DOHH2 (cell line): ENCODE results near the gene AXIN1.

ENCODE experiments used
- EZH2phosphoT487 ChIP-seq: fragments of 200-600 bp; sonication (generic); IDR thresholded peaks from 2 replicates; pipeline ENCODE4 v1.6.1; 2017; ENCODE audit warnings: borderline replicate concordance, mild to moderate bottlenecking, antibody characterized with exemption, low read length, moderate library complexity, mixed read lengths
- TF ChIP-seq, protein P1 (sequence below): fragments of 200-600 bp; sonication (generic); IDR thresholded peaks from one replicate; pipeline ENCODE4 v1.5.1; 2014; ENCODE audit warnings: antibody characterized with exemption, mild to moderate bottlenecking, low read depth, low read length; ENCODE audit not compliant: poor library complexity, severe bottlenecking

DNA sequence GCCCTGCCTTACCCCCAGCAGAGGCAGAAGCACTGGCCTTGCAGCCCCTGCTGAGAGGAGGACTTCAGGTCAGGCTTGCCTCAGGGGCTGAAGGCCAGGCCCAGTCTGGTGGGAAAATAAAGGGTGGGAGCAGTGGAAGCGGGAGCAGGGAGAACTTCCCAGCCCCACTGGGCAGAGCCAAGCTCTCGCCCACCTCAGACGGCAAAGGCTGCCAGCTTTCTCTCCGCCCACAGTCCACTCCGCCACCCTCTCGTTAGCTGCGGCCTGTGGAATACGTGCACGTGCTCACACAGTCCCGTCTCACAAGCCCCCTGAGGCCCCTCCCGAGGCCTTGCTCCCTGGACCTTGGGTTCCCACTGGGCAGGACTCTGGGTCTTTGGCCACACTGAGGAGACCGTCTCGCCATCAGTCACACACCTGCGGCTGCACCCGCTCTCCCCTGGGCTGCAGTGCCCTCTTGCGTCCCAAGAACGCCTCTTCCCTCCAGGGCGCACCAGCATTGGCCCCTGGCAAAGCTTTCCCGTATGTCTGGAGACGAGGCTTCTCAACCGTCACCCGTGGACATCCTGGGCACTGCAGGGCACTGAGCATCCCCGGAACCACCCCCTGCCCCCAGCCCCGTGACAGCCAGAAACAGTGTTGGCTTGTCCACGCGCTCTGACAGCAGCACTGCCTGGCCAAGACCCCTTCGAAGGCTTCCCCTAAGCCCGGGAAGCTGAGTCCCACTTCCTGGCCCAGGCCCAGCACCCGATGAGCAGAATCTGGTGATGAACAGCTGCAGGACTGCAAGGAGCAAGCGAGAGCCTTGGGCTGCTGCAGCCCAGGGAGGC lies 9.6 kb upstream of the AXIN1 start:
- TF ChIP-seq, protein P1, sequence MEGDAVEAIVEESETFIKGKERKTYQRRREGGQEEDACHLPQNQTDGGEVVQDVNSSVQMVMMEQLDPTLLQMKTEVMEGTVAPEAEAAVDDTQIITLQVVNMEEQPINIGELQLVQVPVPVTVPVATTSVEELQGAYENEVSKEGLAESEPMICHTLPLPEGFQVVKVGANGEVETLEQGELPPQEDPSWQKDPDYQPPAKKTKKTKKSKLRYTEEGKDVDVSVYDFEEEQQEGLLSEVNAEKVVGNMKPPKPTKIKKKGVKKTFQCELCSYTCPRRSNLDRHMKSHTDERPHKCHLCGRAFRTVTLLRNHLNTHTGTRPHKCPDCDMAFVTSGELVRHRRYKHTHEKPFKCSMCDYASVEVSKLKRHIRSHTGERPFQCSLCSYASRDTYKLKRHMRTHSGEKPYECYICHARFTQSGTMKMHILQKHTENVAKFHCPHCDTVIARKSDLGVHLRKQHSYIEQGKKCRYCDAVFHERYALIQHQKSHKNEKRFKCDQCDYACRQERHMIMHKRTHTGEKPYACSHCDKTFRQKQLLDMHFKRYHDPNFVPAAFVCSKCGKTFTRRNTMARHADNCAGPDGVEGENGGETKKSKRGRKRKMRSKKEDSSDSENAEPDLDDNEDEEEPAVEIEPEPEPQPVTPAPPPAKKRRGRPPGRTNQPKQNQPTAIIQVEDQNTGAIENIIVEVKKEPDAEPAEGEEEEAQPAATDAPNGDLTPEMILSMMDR: peak; percentile 66
- no peak for TF ChIP-seq EZH2phosphoT487
